HepG2 (cell line): ENCODE data around the gene DBNDD1. TPM values are rescaled to one million over a fixed set of nuclear protein-coding genes. Genes with fewer than 3 reads are reported as not detected.

Experiments used
- ADNP ChIP-seq: sonication (generic); formaldehyde crosslinking; IDR thresholded peaks from 2 replicates; pipeline ENCODE4 v1.4.0; 2020; ENCODE audit warnings: missing genetic modification reagents
- ARHGAP35 ChIP-seq: sonication (generic); formaldehyde crosslinking; IDR thresholded peaks from 2 replicates; pipeline ENCODE4 v1.9.0; 2022; ENCODE audit warnings: mild to moderate bottlenecking, inconsistent platforms, moderate library complexity, missing genetic modification reagents, borderline replicate concordance
- BORCS8-MEF2B ChIP-seq: sonication (generic); formaldehyde crosslinking; IDR thresholded peaks from 2 replicates; pipeline ENCODE4 v1.8.0; 2022; ENCODE audit warnings: mild to moderate bottlenecking, missing genetic modification reagents
- CENPBD1 ChIP-seq: sonication (generic); formaldehyde crosslinking; IDR thresholded peaks from 2 replicates; pipeline ENCODE4 v1.8.0; 2022; ENCODE audit warnings: missing genetic modification reagents, low read depth, mild to moderate bottlenecking, borderline replicate concordance
- CREB1 ChIP-seq, 2 experiments: fragments of 450-650 bp in 1 of 2; IDR thresholded peaks; 2 replicates each; pipeline ENCODE4 v1.6.1; 2016 to 2017; ENCODE audit warnings: control low read depth in 1 of 2, mild to moderate bottlenecking in 1 of 2, missing compliant biosample characterization in 1 of 2, missing genetic modification characterization in 1 of 2
- ERF ChIP-seq: IDR thresholded peaks from 2 replicates; pipeline ENCODE4 v1.6.1; 2018; ENCODE audit warnings: missing biosample characterization, missing genetic modification reagents
- FOXC1 ChIP-seq: sonication (generic); formaldehyde crosslinking; IDR thresholded peaks from 2 replicates; pipeline ENCODE4 v1.8.0; 2022; ENCODE audit warnings: mild to moderate bottlenecking, missing genetic modification reagents, borderline replicate concordance
- GPN1 ChIP-seq: sonication (generic); formaldehyde crosslinking; IDR thresholded peaks from 2 replicates; pipeline ENCODE4 v1.5.1; 2020; ENCODE audit warnings: missing genetic modification reagents, borderline replicate concordance
- HNF4A ChIP-seq: sonication (generic); formaldehyde crosslinking; IDR thresholded peaks from 2 replicates; pipeline ENCODE4 v1.4.0; 2020; ENCODE audit warnings: missing genetic modification reagents
- IRF2 ChIP-seq: IDR thresholded peaks from 2 replicates; pipeline ENCODE4 v1.6.1; 2018; ENCODE audit warnings: missing genetic modification reagents, missing compliant biosample characterization
- MED13 ChIP-seq: sonication (generic); formaldehyde crosslinking; IDR thresholded peaks from 2 replicates; pipeline ENCODE4 v1.5.0; 2020; ENCODE audit warnings: missing genetic modification reagents
- MED8 ChIP-seq: sonication (generic); formaldehyde crosslinking; IDR thresholded peaks from 2 replicates; pipeline ENCODE4 v1.8.1; 2023; ENCODE audit warnings: mild to moderate bottlenecking, missing genetic modification reagents; ENCODE audit not compliant: insufficient replicate concordance
- NCOA1 ChIP-seq: sonication (generic); formaldehyde crosslinking; IDR thresholded peaks from 2 replicates; pipeline ENCODE4 v1.9.0; 2021; ENCODE audit warnings: missing genetic modification reagents
- NFIC ChIP-seq: IDR thresholded peaks from 2 replicates; pipeline ENCODE4 v1.6.1; 2012; ENCODE audit warnings: mild to moderate bottlenecking, low read length, inconsistent platforms
- NONO ChIP-seq, 2 experiments: fragments of 450-650 bp in 1 of 2; sonication (generic) in 1 of 2; formaldehyde crosslinking in 1 of 2; IDR thresholded peaks in 1 of 2; conservative IDR thresholded peaks in 1 of 2; 2 replicates each; pipeline versions ENCODE4 v1.6.1 to v1.8.0; 2017 to 2022; ENCODE audit warnings: mild to moderate bottlenecking in 1 of 2, missing genetic modification reagents in 1 of 2, moderate library complexity in 1 of 2
- RARG ChIP-seq: sonication (generic); formaldehyde crosslinking; IDR thresholded peaks from 2 replicates; pipeline ENCODE4 v1.4.0; 2020; ENCODE audit warnings: low read depth, mild to moderate bottlenecking, missing genetic modification reagents
- REXO4 ChIP-seq: sonication (generic); formaldehyde crosslinking; IDR thresholded peaks from 2 replicates; pipeline ENCODE4 v1.8.0; 2022; ENCODE audit warnings: missing genetic modification reagents, mild to moderate bottlenecking, borderline replicate concordance
- SAFB2 ChIP-seq: sonication (generic); formaldehyde crosslinking; IDR thresholded peaks from 2 replicates; pipeline ENCODE4 v1.5.1; 2020; ENCODE audit warnings: missing genetic modification reagents, low read depth, mild to moderate bottlenecking, borderline replicate concordance
- SOX6 ChIP-seq, 2 experiments: fragments of 450-650 bp in 1 of 2; sonication (generic) in 1 of 2; formaldehyde crosslinking in 1 of 2; IDR thresholded peaks; 2 replicates each; pipeline versions ENCODE4 v1.4.0 to v1.6.1; 2017 to 2020; ENCODE audit warnings: antibody characterized with exemption in 1 of 2, mild to moderate bottlenecking in 1 of 2, missing genetic modification reagents in 1 of 2
- TAF1 ChIP-seq: sonication (generic); formaldehyde crosslinking; IDR thresholded peaks from 2 replicates; pipeline ENCODE4 v1.4.0; 2020; ENCODE audit warnings: missing genetic modification reagents
- TCF7 ChIP-seq: sonication (generic); IDR thresholded peaks from 2 replicates; pipeline ENCODE4 v1.6.1; 2016; ENCODE audit warnings: antibody characterized with exemption, low read depth
- ZBTB3 ChIP-seq: sonication (generic); formaldehyde crosslinking; IDR thresholded peaks from 2 replicates; pipeline ENCODE4 v1.4.0; 2020; ENCODE audit warnings: low read depth, mild to moderate bottlenecking, moderate library complexity, missing genetic modification reagents, borderline replicate concordance
- ZNF10 ChIP-seq: sonication (generic); formaldehyde crosslinking; IDR thresholded peaks from 2 replicates; pipeline ENCODE4 v1.4.0; 2020; ENCODE audit warnings: mild to moderate bottlenecking, low read depth, missing genetic modification reagents, borderline replicate concordance
- ZNF207 ChIP-seq: fragments of 450-650 bp; IDR thresholded peaks from 2 replicates; pipeline ENCODE4 v1.6.1; 2016; ENCODE audit warnings: antibody characterized with exemption, borderline replicate concordance
- ZNF3 ChIP-seq: IDR thresholded peaks from 2 replicates; pipeline ENCODE4 v1.7.0; 2017; ENCODE audit warnings: inconsistent platforms
- ZNF713 ChIP-seq: sonication (generic); formaldehyde crosslinking; IDR thresholded peaks from 2 replicates; pipeline ENCODE4 v1.4.0; 2020; ENCODE audit warnings: mild to moderate bottlenecking, missing genetic modification reagents
- ZNF747 ChIP-seq: sonication (generic); formaldehyde crosslinking; IDR thresholded peaks from 2 replicates; pipeline ENCODE4 v1.8.1; 2023; ENCODE audit warnings: missing genetic modification reagents, mild to moderate bottlenecking, borderline replicate concordance
- polyA plus RNA-seq, 8 experiments: library from polyadenylated mRNA; depleted of rRNA in 3 of 8; stranded (reverse) in 7 of 8; unstranded in 1 of 8; fragments of >200 nt; fragmentation: Illumina TruSeq in 4 of 8; extraction: Trizol in 4 of 8; gene quantifications; 2 replicates each; pipeline versions ENCODE4 v1.2.1 to v1.2.3, GENCODE V29; 2011 to 2016; ENCODE audit warnings: low read depth in 4 of 8, missing spikeins in 1 of 8, mixed read lengths in 1 of 8; ENCODE audit not compliant: insufficient read depth in 1 of 8
- total RNA-seq, 5 experiments: library from RNA; depleted of rRNA; stranded (reverse); fragments of >200 nt; fragmentation: Illumina TruSeq; extraction: Trizol; gene quantifications; 2 replicates each; pipeline ENCODE4 v1.2.3, GENCODE V29; 2016; ENCODE audit warnings: low read depth in 1 of 5
- TF ChIP-seq, protein P1 (sequence below): sonication (generic); formaldehyde crosslinking; IDR thresholded peaks from 2 replicates; pipeline ENCODE4 v1.8.0; 2022; ENCODE audit warnings: missing genetic modification reagents, mild to moderate bottlenecking, inconsistent platforms, borderline replicate concordance
- TF ChIP-seq, protein P2 (sequence below): sonication (generic); formaldehyde crosslinking; IDR thresholded peaks from 2 replicates; pipeline ENCODE4 v1.9.0; 2021; ENCODE audit warnings: missing genetic modification reagents, borderline replicate concordance

The DBNDD1 gene
- total and polyA plus RNA-seq, 2 of the 13 experiments (the other 11 are each of a cell fraction or from before 2014, with no cell fraction given), result 17.0 to 40.4 TPM

DNA sequence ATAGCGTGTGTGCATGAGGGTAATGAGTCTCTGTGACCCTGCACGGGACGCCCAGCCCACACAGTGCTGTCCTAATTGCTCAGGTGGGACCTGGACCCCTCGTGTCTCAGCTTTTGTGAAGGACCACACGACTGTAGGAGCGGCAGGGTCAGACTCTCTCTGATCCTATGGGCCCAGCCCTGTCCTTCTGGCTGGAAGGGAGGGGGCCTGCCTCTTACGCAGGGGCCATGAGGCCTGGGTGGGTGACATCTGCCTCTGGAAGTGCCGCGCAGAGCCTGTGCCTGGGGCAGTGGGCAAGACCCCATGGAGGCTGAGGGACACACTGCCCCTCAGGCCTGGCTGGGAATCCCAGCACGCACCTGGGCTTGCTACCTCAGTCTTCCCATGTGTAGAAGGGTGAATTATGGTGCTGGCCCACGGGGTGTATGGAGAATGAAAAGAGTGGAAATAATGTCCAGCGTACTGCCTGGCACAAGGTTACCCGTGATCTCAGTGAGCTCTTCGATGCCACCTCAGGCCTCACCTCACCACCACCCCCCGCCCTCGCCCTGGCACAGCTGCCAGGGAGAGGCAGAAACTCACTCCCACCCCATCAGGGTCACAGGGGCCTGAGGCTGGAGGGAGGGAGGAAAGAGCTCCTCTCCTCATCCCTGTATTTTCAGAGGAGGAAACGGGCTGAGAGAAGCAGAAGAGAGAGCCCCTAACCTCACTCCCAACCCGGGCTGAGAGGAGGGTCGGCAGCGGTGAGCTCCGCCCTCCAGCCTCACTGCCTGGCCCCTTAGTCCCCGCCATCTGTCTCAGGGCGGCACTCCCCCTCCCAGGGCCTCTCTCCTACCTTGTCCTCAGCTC is 27.1 kb upstream of the DBNDD1 start (continued):
- TF ChIP-seq, protein P1, sequence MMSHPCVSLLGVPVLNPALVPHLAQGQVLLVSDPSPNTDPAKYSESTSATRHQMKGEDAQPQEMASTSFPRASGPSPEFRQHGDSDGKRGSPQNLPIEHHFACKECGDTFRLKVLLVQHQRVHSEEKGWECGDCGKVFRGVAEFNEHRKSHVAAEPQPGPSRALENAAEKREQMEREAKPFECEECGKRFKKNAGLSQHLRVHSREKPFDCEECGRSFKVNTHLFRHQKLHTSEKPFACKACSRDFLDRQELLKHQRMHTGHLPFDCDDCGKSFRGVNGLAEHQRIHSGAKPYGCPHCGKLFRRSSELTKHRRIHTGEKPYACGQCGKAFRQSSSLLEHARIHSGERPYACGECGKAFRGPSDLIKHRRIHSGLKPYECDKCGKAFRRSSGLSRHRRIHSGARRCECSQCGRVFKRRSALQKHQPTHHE (CRISPR knock-in tag), result no peak
- TF ChIP-seq HNF4A (CRISPR knock-in tag), result no peak
- TF ChIP-seq MED8 (CRISPR knock-in tag), result no peak
- TF ChIP-seq, protein P2, sequence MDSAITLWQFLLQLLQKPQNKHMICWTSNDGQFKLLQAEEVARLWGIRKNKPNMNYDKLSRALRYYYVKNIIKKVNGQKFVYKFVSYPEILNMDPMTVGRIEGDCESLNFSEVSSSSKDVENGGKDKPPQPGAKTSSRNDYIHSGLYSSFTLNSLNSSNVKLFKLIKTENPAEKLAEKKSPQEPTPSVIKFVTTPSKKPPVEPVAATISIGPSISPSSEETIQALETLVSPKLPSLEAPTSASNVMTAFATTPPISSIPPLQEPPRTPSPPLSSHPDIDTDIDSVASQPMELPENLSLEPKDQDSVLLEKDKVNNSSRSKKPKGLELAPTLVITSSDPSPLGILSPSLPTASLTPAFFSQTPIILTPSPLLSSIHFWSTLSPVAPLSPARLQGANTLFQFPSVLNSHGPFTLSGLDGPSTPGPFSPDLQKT (CRISPR knock-in tag), result no peak
- no peak for TF ChIP-seq NONO (IDR thresholded peaks at IDR 0.05)
- no peak; the same call in 1 of the 2 replicates for TF ChIP-seq NONO (CRISPR knock-in tag; conservative IDR thresholded peaks at IDR 0.05)
- TF ChIP-seq FOXC1, result no peak
- no peak for TF ChIP-seq RARG
- no peak for TF ChIP-seq SOX6 (IDR thresholded peaks at IDR 0.05)
- no peak for TF ChIP-seq SOX6 (CRISPR knock-in tag; IDR thresholded peaks at IDR 0.05)
- no peak for TF ChIP-seq ARHGAP35 (CRISPR knock-in tag)
- no peak for TF ChIP-seq CENPBD1
- no peak for TF ChIP-seq ZNF10 (CRISPR knock-in tag)
- TF ChIP-seq ERF (CRISPR knock-in tag), result no peak
- TF ChIP-seq BORCS8-MEF2B (CRISPR knock-in tag), result no peak
- TF ChIP-seq IRF2 (CRISPR knock-in tag), result no peak
- no peak for TF ChIP-seq ZNF207
- no peak for TF ChIP-seq MED13 (CRISPR knock-in tag)
- no peak for TF ChIP-seq SAFB2
- TF ChIP-seq ZNF713 (CRISPR knock-in tag), result no peak
- no peak for TF ChIP-seq ZNF747
- no peak for TF ChIP-seq REXO4 (CRISPR knock-in tag)
- TF ChIP-seq NCOA1 (CRISPR knock-in tag), result no peak
- no peak for TF ChIP-seq ADNP (CRISPR knock-in tag)
- TF ChIP-seq TCF7, result no peak
- no peak for TF ChIP-seq GPN1 (CRISPR knock-in tag)
- TF ChIP-seq TAF1 (CRISPR knock-in tag), result no peak
- no peak for TF ChIP-seq ZBTB3 (CRISPR knock-in tag)
- no peak for TF ChIP-seq CREB1 (IDR thresholded peaks at IDR 0.05)
- no peak for TF ChIP-seq CREB1 (CRISPR knock-in tag; IDR thresholded peaks at IDR 0.05)
- TF ChIP-seq NFIC, result no peak
- TF ChIP-seq ZNF3 (CRISPR knock-in tag), result no peak
